Measurements from ENCODE around the gene PPIL1. TPM values are rescaled to one million over a fixed set of nuclear protein-coding genes. Genes with fewer than 3 reads are reported as not detected.

Gene PPIL1
- total RNA-seq, 2 donors from 2014 or later: 52.4 to 56.3 TPM

DNA sequence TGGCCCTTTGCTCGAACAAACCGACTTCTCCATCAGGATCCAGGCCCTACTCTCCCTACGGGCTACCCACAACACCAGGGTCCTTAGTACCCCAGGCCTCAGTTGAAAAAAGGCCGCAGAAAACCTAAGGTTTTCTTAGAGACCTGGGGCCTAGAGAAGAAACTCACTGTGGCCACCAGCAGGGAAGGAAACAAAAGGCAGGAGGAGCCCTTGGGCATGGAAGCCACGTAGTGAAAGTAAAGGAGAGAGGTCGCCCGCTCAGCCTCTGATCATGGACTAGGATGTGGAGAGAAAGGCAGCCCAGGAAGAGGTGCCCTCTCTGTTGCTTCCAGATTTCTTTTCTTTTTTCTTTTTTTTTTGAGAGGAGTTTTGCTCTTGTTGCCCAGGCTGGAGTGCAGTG lies 66.9 kb downstream of the PPIL1 start:
- intact Hi-C loops (cut with DNase I): no loop called here
- DNase-seq: no peak

DNA sequence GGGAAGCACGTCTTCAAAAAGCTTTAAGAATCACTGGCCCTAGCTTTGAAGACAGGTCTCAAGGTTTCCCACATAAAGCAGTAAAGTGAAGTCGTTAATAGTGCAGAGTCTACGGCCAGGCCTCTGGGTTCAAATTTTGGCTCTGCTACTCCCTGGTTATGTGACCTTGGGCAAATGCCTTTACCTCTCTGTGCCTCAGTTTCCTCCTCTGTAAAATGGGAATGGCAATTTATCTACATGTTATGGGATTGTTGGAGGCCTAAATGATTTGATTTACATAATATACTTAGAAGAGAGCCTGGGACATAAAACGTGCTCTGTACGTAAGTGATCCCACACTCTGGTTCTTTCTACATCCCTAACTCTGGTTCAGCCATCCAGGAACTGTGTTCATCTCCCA lies 67.5 kb downstream of the PPIL1 start:
- DNase-seq (no peak), ATAC-seq (no peak)
- intact Hi-C loops (cut with DNase I): no loop called here

More for the DNA sequence above, 66.9 kb downstream of the PPIL1 start:
- ATAC-seq: no peak

DNA sequence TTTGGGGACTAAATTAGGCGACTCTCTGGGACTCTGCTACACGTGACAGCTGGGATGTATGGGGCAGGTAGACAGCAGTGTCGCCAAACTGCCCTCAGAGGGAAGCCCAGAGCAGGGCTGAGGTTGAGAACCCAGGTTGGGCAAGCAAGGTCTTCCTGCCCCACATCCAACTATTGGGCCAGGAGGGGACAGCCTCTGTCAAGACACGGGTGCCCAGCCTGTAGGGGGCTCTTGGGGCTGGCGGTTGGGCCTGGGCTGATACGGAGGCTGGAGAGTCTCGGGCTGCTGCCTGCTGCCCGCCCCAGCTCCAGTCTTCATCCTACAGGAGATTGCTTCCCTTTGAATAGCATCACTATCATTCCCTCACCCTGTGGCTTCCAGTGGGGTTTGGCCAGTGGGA lies 68.7 kb downstream of the PPIL1 start:
- intact Hi-C loops (cut with DNase I): no loop called here
- DNase-seq: no peak
- no peak for ATAC-seq

DNA sequence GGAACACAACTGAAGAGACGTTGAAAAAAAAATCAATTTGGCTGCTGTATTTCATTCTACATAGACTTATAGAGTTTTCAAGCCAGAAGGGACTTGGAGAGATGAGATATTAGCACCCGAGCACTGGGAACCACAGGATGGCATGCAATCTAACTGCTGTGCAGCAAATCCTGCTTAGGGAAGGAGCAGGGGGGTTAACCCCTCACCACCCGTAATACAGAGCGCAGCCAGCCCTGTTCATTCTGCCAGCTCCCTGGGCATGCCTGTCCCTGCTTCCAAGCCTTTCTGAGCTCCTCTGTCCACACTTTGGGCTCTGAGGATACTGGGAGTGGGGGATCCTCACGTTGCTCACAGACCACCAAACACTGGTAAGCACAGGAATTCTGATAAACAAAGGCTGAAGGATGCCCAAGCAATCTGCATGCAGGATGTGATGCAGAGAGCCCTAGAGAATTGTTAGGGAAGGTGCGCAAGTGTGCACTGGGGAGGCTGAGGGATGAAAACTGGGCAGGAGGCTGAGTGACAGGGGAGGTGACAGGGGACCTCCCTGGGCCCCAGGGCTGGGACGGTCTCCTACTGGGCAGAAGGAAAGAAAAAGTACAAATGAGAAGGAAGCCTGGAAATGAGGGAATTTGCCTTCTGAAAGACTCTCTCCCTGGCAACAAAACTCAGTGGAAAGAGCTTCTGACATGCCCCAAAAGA lies 69.4 kb downstream of the PPIL1 start:
- no peak for DNase-seq
- intact Hi-C loops (cut with DNase I): no loop called here
- ATAC-seq: no peak

Other genes starting within 250 kb of the PPIL1 start
- 10 to 100 TPM; 31.5 to 83.0 TPM for gene CDKN1A, start 196.1 kb downstream of the PPIL1 start, total RNA-seq
- under 1 TPM; 0.05 to 0.12 TPM for gene RAB44, start 177.0 kb downstream of the PPIL1 start, total RNA-seq
- 10 to 100 TPM; 14.7 to 63.5 TPM for gene CPNE5, start 35.4 kb downstream of the PPIL1 start, total RNA-seq
- 10 to 100 TPM; 62.9 to 74.1 TPM for gene C6orf89, start 11.1 kb upstream of the PPIL1 start, total RNA-seq
- 10 to 100 TPM; 28.2 to 47.0 TPM for gene PI16, start 79.9 kb upstream of the PPIL1 start, total RNA-seq
- gene MTCH1, start 111.4 kb upstream of the PPIL1 start, total RNA-seq: 100 to 1,000 TPM; 178 to 214 TPM
- 10 to 100 TPM; 15.1 to 15.5 TPM for gene FGD2, start 130.9 kb upstream of the PPIL1 start, total RNA-seq